GM12878 (cell line): ENCODE data around the gene FAM110C. TPM values are rescaled to one million over a fixed set of nuclear protein-coding genes. Genes with fewer than 3 reads are reported as not detected.

Source experiments
- ATAC-seq: fragments of 200-7000 bp; cut with Tn5 transposase; 3 replicates; pipeline ENCODE4 v1.9.1; 2020; ENCODE audit warnings: mild to moderate bottlenecking, moderate library complexity
- BruUV-seq: library from RNA; stranded (reverse); fragments of 400-500 nt; replicated peaks from 2 replicates; lab custom pipeline; 2021; lab: Mats Ljungman, UMichigan
- CTCF ChIA-PET: fragments of 300-600 bp; sonication (Branson Sonifier 250); formaldehyde crosslinking; extraction: SDS; loops from one replicate; lab custom pipeline; 2021; ENCODE audit warnings: inconsistent platforms; lab: Yijun Ruan, JAX
- POLR2A ChIA-PET: fragments of 350-600 bp; formaldehyde crosslinking; extraction: SDS; loops from one replicate; lab custom pipeline; 2021; ENCODE audit warnings: inconsistent platforms; lab: Charles Lee
- RAD21 ChIA-PET: fragments of 300-600 bp; sonication (Branson Sonifier 250); formaldehyde crosslinking; loops from one replicate; lab custom pipeline; 2023; ENCODE audit warnings: antibody characterized with exemption; ENCODE audit not compliant: unreplicated experiment; lab: Charles Lee
- SMC1A ChIA-PET: fragments of 300-600 bp; sonication (Branson Sonifier 250); formaldehyde crosslinking; loops from one replicate; lab custom pipeline; 2023; ENCODE audit not compliant: unreplicated experiment, uncharacterized antibody; lab: Charles Lee
- DNase-seq: peaks from one replicate; pipeline ENCODE4 v3.0.0-alpha.2; 2011; ENCODE audit warnings: low read depth, low spot score
- FAIRE-seq: peaks from 3 replicates; lab custom pipeline; 2011; peaks lifted over from hg19 to GRCh38; lab: Jason Lieb, UNC
- H2AFZ ChIP-seq: 2 replicates; pipeline ENCODE4 v1.6.0; 2011; ENCODE audit warnings: low read depth, low read length, control low read depth; ENCODE audit not compliant: control insufficient read depth
- H3K27ac ChIP-seq: 2 replicates; pipeline ENCODE4 v1.5.1; 2011; ENCODE audit warnings: control low read depth; ENCODE audit not compliant: control insufficient read depth, insufficient read depth
- H3K27me3 ChIP-seq, 2 experiments: replicated peaks in 1 of 2; 2 replicates each; pipeline versions ENCODE4 v1.6.0 to v1.6.1; 2011; ENCODE audit warnings: low read length in 1 of 2; ENCODE audit not compliant: control insufficient read depth in 2 of 2, insufficient read depth in 2 of 2
- H3K36me3 ChIP-seq, 2 experiments: 2 replicates each; pipeline ENCODE4 v1.5.1; 2011; ENCODE audit warnings: low read length in 1 of 2; ENCODE audit not compliant: control insufficient read depth in 2 of 2, insufficient read depth in 2 of 2
- H3K4me1 ChIP-seq: 2 replicates; pipeline ENCODE4 v1.6.1; 2011; ENCODE audit warnings: mild to moderate bottlenecking, low read length, moderate library complexity, mixed read lengths; ENCODE audit not compliant: control insufficient read depth, insufficient read depth
- H3K4me2 ChIP-seq: 2 replicates; pipeline ENCODE4 v1.6.0; 2011; ENCODE audit warnings: control low read depth; ENCODE audit not compliant: control insufficient read depth, insufficient read depth
- H3K4me3 ChIP-seq: fragments of 200-600 bp; sonication (generic); 2 replicates; pipeline ENCODE4 v1.5.1; 2016
- H3K79me2 ChIP-seq: 2 replicates; pipeline ENCODE4 v1.6.0; 2011; ENCODE audit warnings: low read length; ENCODE audit not compliant: control insufficient read depth, insufficient read depth
- H3K9ac ChIP-seq: 2 replicates; pipeline ENCODE4 v1.8.0; 2011; ENCODE audit warnings: low read length, control low read depth, mixed read lengths; ENCODE audit not compliant: control insufficient read depth, insufficient read depth
- H3K9me3 ChIP-seq: replicated peaks from 3 replicates; pipeline ENCODE4 v1.5.1; 2011; ENCODE audit warnings: mild to moderate bottlenecking, low read length; ENCODE audit not compliant: control insufficient read depth, insufficient read depth
- H4K20me1 ChIP-seq: 2 replicates; pipeline ENCODE4 v1.6.0; 2011; ENCODE audit not compliant: control insufficient read depth, insufficient read depth
- BCL11A ChIP-seq: IDR thresholded peaks from 2 replicates; pipeline ENCODE4 v1.6.1; 2011; ENCODE audit warnings: low read depth, low read length
- CBX5 ChIP-seq: sonication (generic); IDR thresholded peaks from 2 replicates; pipeline ENCODE4 v1.6.1; 2016; ENCODE audit warnings: low read depth, moderate library complexity, mild to moderate bottlenecking, inconsistent platforms
- CEBPB ChIP-seq, 2 experiments: fragments of 150-350 bp in 1 of 2; IDR thresholded peaks; 2 replicates each; pipeline ENCODE4 v1.6.1; 2012 to 2014; ENCODE audit warnings: low read depth in 2 of 2, low read length in 2 of 2, borderline replicate concordance in 1 of 2, inconsistent platforms in 1 of 2
- CHD1 ChIP-seq: IDR thresholded peaks from 2 replicates; pipeline ENCODE4 v1.6.1; 2012; ENCODE audit warnings: low read depth, low read length, improper control_type of control experiment
- RB1 ChIP-seq: fragments of 450-650 bp; formaldehyde crosslinking; IDR thresholded peaks from 2 replicates; pipeline ENCODE4 v1.6.1; 2017; ENCODE audit warnings: mild to moderate bottlenecking, borderline replicate concordance
- SRF ChIP-seq, 2 experiments: IDR thresholded peaks; 2 replicates each; pipeline ENCODE4 v1.6.1; 2011; ENCODE audit warnings: low read depth in 2 of 2, low read length in 2 of 2, mild to moderate bottlenecking in 1 of 2, moderate library complexity in 1 of 2
- TAF1 ChIP-seq: IDR thresholded peaks from 2 replicates; pipeline ENCODE4 v1.6.1; 2011; ENCODE audit warnings: mild to moderate bottlenecking, low read depth, low read length, borderline replicate concordance
- TBL1XR1 ChIP-seq: IDR thresholded peaks from 2 replicates; pipeline ENCODE4 v1.6.1; 2012; ENCODE audit warnings: low read depth, low read length, improper control_type of control experiment
- WRNIP1 ChIP-seq: IDR thresholded peaks from 2 replicates; pipeline ENCODE4 v1.6.1; 2011; ENCODE audit warnings: low read depth, low read length, improper control_type of control experiment, borderline replicate concordance
- YBX1 ChIP-seq: fragments of 450-650 bp; IDR thresholded peaks from 2 replicates; pipeline ENCODE4 v1.6.1; 2016; ENCODE audit warnings: antibody characterized with exemption
- ZNF384 ChIP-seq: IDR thresholded peaks from 2 replicates; pipeline ENCODE4 v1.6.1; 2012; ENCODE audit warnings: low read depth, mild to moderate bottlenecking, low read length, improper control_type of control experiment, borderline replicate concordance
- WGBS: methylation state at CpG from one replicate; pipeline ENCODE4 v1.1.6; 2016; ENCODE audit warnings: low lambda C conversion rate; ENCODE audit not compliant: insufficient replicate concordance, insufficient coverage; ENCODE audit errors: missing lambda C conversion rate; 5-methylcytosine and 5-hydroxymethylcytosine counted together
- in situ Hi-C: fragments of 300-500 bp; cut with MboI; formaldehyde crosslinking; loops from 9 replicates; pipeline ENCODE4 v1.14.3; 2018; ENCODE audit warnings: mixed read lengths
- intact Hi-C: fragments of 100-400 bp; cut with micrococcal nuclease; formaldehyde crosslinking; loops from one replicate; pipeline ENCODE4 v1.14.2; 2022; ENCODE audit not compliant: unreplicated experiment
- polyA plus RNA-seq, 11 experiments: library from polyadenylated mRNA; depleted of rRNA in 4 of 11; unstranded in 6 of 11; stranded (reverse) in 5 of 11; fragments of >200 nt; fragmentation: Nextera tagmentation in 4 of 11; fragmentation: Illumina TruSeq in 1 of 11; extraction: Ambion mirVana in 4 of 11; extraction: Trizol in 1 of 11; gene quantifications; 1 replicate in 1 of 11; 2 replicates in 10 of 11; pipeline versions ENCODE4 v1.2.1 to v1.2.3, GENCODE V29; 2011 to 2016; ENCODE audit warnings: inconsistent platforms in 2 of 11, missing spikeins in 2 of 11, low read depth in 1 of 11
- total RNA-seq, 4 experiments: library from RNA; depleted of rRNA in 3 of 4; stranded (reverse); fragments of >200 nt in 3 of 4; fragmentation: Illumina TruSeq in 1 of 4; extraction: Trizol in 1 of 4; gene quantifications; 2 replicates each; pipeline versions ENCODE4 v1.2.1 to v1.2.3, GENCODE V29; 2013 to 2021
- TF ChIP-seq, protein P1 (sequence below): fragments of 450-650 bp; formaldehyde crosslinking; IDR thresholded peaks from 2 replicates; pipeline ENCODE4 v1.4.0; 2022; ENCODE audit warnings: mild to moderate bottlenecking, moderate library complexity
- TF ChIP-seq, protein P2 (sequence below): fragments of 450-650 bp; IDR thresholded peaks from 2 replicates; pipeline ENCODE4 v1.6.1; 2017; ENCODE audit warnings: mild to moderate bottlenecking, moderate library complexity
- TF ChIP-seq, protein P3 (sequence below): fragments of 450-650 bp; IDR thresholded peaks from 2 replicates; pipeline ENCODE4 v1.6.1; 2017; ENCODE audit warnings: antibody characterized with exemption, mild to moderate bottlenecking, moderate library complexity

Gene FAM110C
- total and polyA plus RNA-seq, 10 of the 15 experiments (the other 5 are each of a cell fraction or from before 2014, with no cell fraction given): not detected

DNA sequence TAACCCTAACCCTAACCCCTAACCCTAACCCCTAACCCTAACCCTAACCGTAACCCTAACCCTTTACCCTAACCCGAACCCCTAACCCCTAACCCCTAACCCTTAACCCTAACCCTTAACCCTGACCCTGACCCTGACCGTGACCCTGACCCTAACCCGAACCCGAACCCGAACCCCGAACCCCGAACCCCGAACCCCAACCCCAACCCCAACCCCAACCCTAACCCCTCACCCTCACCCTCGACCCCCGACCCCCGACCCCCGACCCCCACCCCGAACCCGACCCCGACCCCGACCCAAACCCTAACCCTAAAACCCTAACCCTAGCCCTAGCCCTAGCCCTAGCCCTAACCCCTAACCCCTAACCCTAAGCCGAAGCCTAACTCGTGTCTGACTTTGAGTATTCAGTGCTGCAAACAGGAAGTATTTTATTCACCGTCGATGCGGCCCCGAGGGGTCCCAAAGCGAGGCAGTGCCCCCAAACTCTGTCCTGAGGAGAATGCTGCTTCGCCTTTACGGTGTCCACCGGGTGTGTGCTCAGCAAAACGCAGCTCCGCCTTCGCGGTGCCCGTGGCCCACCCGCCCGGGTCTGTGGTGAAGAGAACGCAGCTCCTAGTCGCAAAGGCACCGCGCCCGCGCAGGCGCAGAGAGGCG, 36.0 kb downstream of the FAM110C start:
- Histone ChIP-seq H3K9ac (no peak overlapping the region), H3K27me3 (no peaks in the 10 kb centered on the region), H3K4me1 (no peaks in the 10 kb centered on the region), H3K4me2 (no peak overlapping the region), H3K9me3 (no peaks in the 10 kb centered on the region; the same call in 2 of the 3 replicates), H3K79me2 (no peaks in the 10 kb centered on the region), H3K36me3 (no peaks in the 10 kb centered on the region), H3K27ac (no peak overlapping the region)
- in situ Hi-C loops (no loop called here), intact Hi-C loops (no loop called here)
- 91% methylated on average over 14 of the region's 42 CpGs for WGBS
- ATAC-seq: no peak
- DNase-seq: no peak
- RAD21 ChIA-PET: no interaction called here
- CTCF ChIA-PET: no interaction called here
- SMC1A ChIA-PET: no interaction called here
- no TSS peak for BruUV-seq
- POLR2A ChIA-PET: no interaction called here
- no peak for FAIRE-seq
- TF ChIP-seq TBL1XR1: no peak
- TF ChIP-seq, protein P1, sequence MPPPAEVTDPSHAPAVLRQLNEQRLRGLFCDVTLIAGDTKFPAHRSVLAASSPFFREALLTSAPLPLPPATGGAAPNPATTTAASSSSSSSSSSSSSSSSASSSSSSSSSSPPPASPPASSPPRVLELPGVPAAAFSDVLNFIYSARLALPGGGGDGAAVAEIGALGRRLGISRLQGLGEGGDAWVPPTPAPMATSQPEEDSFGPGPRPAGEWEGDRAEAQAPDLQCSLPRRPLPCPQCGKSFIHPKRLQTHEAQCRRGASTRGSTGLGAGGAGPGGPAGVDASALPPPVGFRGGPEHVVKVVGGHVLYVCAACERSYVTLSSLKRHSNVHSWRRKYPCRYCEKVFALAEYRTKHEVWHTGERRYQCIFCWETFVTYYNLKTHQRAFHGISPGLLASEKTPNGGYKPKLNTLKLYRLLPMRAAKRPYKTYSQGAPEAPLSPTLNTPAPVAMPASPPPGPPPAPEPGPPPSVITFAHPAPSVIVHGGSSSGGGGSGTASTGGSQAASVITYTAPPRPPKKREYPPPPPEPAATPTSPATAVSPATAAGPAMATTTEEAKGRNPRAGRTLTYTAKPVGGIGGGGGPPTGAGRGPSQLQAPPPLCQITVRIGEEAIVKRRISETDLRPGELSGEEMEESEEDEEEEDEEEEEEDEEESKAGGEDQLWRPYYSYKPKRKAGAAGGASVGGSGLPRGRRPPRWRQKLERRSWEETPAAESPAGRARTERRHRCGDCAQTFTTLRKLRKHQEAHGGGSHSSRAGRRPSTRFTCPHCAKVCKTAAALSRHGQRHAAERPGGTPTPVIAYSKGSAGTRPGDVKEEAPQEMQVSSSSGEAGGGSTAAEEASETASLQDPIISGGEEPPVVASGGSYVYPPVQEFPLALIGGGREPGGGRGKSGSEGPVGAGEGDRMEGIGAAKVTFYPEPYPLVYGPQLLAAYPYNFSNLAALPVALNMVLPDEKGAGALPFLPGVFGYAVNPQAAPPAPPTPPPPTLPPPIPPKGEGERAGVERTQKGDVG (CRISPR knock-in tag): no peak
- no peak for TF ChIP-seq SRF (IDR thresholded peaks at IDR 0.05; ENCODE audit: low read depth in 2 of 2, low read length in 2 of 2)
- TF ChIP-seq, protein P2, sequence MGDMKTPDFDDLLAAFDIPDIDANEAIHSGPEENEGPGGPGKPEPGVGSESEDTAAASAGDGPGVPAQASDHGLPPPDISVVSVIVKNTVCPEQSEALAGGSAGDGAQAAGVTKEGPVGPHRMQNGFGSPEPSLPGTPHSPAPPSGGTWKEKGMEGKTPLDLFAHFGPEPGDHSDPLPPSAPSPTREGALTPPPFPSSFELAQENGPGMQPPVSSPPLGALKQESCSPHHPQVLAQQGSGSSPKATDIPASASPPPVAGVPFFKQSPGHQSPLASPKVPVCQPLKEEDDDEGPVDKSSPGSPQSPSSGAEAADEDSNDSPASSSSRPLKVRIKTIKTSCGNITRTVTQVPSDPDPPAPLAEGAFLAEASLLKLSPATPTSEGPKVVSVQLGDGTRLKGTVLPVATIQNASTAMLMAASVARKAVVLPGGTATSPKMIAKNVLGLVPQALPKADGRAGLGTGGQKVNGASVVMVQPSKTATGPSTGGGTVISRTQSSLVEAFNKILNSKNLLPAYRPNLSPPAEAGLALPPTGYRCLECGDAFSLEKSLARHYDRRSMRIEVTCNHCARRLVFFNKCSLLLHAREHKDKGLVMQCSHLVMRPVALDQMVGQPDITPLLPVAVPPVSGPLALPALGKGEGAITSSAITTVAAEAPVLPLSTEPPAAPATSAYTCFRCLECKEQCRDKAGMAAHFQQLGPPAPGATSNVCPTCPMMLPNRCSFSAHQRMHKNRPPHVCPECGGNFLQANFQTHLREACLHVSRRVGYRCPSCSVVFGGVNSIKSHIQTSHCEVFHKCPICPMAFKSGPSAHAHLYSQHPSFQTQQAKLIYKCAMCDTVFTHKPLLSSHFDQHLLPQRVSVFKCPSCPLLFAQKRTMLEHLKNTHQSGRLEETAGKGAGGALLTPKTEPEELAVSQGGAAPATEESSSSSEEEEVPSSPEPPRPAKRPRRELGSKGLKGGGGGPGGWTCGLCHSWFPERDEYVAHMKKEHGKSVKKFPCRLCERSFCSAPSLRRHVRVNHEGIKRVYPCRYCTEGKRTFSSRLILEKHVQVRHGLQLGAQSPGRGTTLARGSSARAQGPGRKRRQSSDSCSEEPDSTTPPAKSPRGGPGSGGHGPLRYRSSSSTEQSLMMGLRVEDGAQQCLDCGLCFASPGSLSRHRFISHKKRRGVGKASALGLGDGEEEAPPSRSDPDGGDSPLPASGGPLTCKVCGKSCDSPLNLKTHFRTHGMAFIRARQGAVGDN: no peak
- TF ChIP-seq, protein P3, sequence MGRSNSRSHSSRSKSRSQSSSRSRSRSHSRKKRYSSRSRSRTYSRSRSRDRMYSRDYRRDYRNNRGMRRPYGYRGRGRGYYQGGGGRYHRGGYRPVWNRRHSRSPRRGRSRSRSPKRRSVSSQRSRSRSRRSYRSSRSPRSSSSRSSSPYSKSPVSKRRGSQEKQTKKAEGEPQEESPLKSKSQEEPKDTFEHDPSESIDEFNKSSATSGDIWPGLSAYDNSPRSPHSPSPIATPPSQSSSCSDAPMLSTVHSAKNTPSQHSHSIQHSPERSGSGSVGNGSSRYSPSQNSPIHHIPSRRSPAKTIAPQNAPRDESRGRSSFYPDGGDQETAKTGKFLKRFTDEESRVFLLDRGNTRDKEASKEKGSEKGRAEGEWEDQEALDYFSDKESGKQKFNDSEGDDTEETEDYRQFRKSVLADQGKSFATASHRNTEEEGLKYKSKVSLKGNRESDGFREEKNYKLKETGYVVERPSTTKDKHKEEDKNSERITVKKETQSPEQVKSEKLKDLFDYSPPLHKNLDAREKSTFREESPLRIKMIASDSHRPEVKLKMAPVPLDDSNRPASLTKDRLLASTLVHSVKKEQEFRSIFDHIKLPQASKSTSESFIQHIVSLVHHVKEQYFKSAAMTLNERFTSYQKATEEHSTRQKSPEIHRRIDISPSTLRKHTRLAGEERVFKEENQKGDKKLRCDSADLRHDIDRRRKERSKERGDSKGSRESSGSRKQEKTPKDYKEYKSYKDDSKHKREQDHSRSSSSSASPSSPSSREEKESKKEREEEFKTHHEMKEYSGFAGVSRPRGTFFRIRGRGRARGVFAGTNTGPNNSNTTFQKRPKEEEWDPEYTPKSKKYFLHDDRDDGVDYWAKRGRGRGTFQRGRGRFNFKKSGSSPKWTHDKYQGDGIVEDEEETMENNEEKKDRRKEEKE: no peak
- TF ChIP-seq WRNIP1: no peak
- TF ChIP-seq ZNF384: no peak
- no peak for TF ChIP-seq RB1
- TF ChIP-seq CHD1: no peak
- TF ChIP-seq CBX5: no peak
- no peak for TF ChIP-seq BCL11A
- TF ChIP-seq YBX1: no peak
- TF ChIP-seq CEBPB (IDR thresholded peaks at IDR 0.05; ENCODE audit: borderline replicate concordance in 1 of 2, low read depth in 2 of 2, low read length in 2 of 2): no peak
- no peak for TF ChIP-seq TAF1
- TF ChIP-seq, all 136 proteins: peak for 0
- Histone ChIP-seq H2AFZ (no peak overlapping the region), H3K4me3 (no peak overlapping the region), H4K20me1 (no peaks in the 10 kb centered on the region)
